ENCODE measurements around the gene LSM10.

DNA sequence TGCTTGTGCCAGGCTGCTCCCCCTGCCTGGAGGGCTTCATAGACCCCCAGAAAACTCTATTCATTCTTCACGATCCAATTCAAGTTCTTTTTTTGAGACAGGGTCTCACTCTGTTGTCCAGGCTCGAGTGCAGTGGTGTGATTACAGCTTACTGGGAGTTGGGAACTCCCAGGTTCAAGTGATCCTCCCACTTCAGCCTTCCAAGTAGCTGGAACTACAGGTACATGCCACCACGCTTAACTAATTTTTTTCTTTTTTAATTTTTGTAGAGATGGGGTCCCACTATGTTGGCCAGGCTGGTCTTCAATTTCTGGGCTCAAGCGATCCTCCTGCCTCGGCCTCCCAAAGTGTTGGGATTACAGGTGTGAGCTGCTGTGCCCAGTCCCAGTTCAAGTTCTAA, 16.3 kb downstream of the LSM10 start:
- TF ChIP-seq POLR2A (IDR thresholded peaks at IDR 0.05) (no peak), CTCF (IDR thresholded peaks at IDR 0.05 in 4 of 5, conservative IDR thresholded peaks at IDR 0.05 in 1 of 5) (no peak)
